ENCODE results near the gene GTPBP2. TPM values are rescaled to one million over a fixed set of nuclear protein-coding genes. Genes with fewer than 3 reads are reported as not detected.
A peak's percentile ranks its signal among the peaks of the same experiment; 100 is the strongest.

GTPBP2 gene
- polyA plus RNA-seq, 3 donors: 3.6 to 120 (median 4.9) TPM

- Histone ChIP-seq H3K9ac (ENCODE audit: insufficient read depth, low read length, poor library complexity, severe bottlenecking) (no peak overlapping the region), H2AFZ (ENCODE audit: insufficient read depth, low read depth, low read length, poor library complexity, severe bottlenecking) (no peak overlapping the region), H3K27ac (ENCODE audit: low read depth in 1 of 2, low read length in 2 of 2) (no peak overlapping the region), H3K36me3 (replicated peaks in 1 of 2; ENCODE audit: control insufficient read depth in 1 of 2, insufficient read depth in 2 of 2, low read length in 2 of 2) (peaks cover 26 to 57% of the 10 kb centered on the region in 2 donors), H4K20me1 (ENCODE audit: insufficient read depth, low read length) (no peaks in the 10 kb centered on the region), H3K9me3 (replicated peaks in 1 of 2; ENCODE audit: control insufficient read depth in 1 of 2, insufficient read depth in 1 of 2, low read length in 2 of 2) (no peaks in the 10 kb centered on the region), H3K4me2 (replicated peaks; ENCODE audit: extremely low read depth, low read length, poor library complexity, severe bottlenecking) (no peak overlapping the region), H3K27me3 (ENCODE audit: control insufficient read depth in 2 of 2, insufficient read depth in 2 of 2, low read length in 2 of 2) (no peaks in the 10 kb centered on the region), H3K79me2 (ENCODE audit: insufficient read depth, low read length) (no peaks in the 10 kb centered on the region), H3K4me3 (replicated peaks in 1 of 3; ENCODE audit: low read depth in 2 of 3, low read length in 3 of 3) (no peak overlapping the region), H3K4me1 (ENCODE audit: control insufficient read depth in 1 of 2, insufficient read depth in 2 of 2, low read length in 2 of 2) (peaks cover 3 to 4% of the 10 kb centered on the region in 2 donors)
- DNase-seq: no peak
- Mint-ChIP-seq H3K36me3 (peaks cover 24 to 51% of the 10 kb centered on the region in 2 donors), H3K4me3 (no peak overlapping the region), H3K9me3 (no peaks in the 10 kb centered on the region), H3K27me3 (ENCODE audit: low read depth in 3 of 3) (no peaks in the 10 kb centered on the region), H3K27ac (peak overlapping the region in 1 of 7 donors; percentile 47), H3K4me1 (peaks cover 4% of the 10 kb centered on the region)
- 95% methylated on average over 5 of the region's 6 CpGs for WGBS (ENCODE audit: insufficient coverage)
- intact Hi-C loops (cut with micrococcal nuclease): no loop called here
- no peak for TF ChIP-seq CTCF (IDR thresholded peaks at IDR 0.05)
Measured at GRCh38 chr6:43613721-43614395, 15.2 kb downstream of the GTPBP2 start.

- Mint-ChIP-seq H3K4me1 (peaks cover 12% of the 10 kb centered on the region), H3K9me3 (no peaks in the 10 kb centered on the region), H3K27me3 (ENCODE audit: low read depth in 3 of 3) (no peaks in the 10 kb centered on the region), H3K4me3 (no peak overlapping the region), H3K36me3 (peaks cover 37 to 59% of the 10 kb centered on the region in 2 donors), H3K27ac (peak overlapping the region in 2 of 7 donors; percentile 69 to 70)
- H3K9me3 ChIP-seq (replicated peaks in 1 of 2; ENCODE audit: control insufficient read depth in 1 of 2, insufficient read depth in 1 of 2, low read length in 2 of 2): no peaks in the 10 kb centered on the region
- H3K27me3 ChIP-seq (ENCODE audit: control insufficient read depth in 2 of 2, insufficient read depth in 2 of 2, low read length in 2 of 2): no peaks in the 10 kb centered on the region
- H3K27ac ChIP-seq (ENCODE audit: low read depth in 1 of 2, low read length in 2 of 2): no peak overlapping the region
- no peak for TF ChIP-seq CTCF (IDR thresholded peaks at IDR 0.05)
- no peak overlapping the region for H3K4me3 ChIP-seq (replicated peaks in 1 of 3; ENCODE audit: low read depth in 2 of 3, low read length in 3 of 3)
- H3K9ac ChIP-seq (ENCODE audit: insufficient read depth, low read length, poor library complexity, severe bottlenecking): no peak overlapping the region
- no peak overlapping the region for H3K4me2 ChIP-seq (replicated peaks; ENCODE audit: extremely low read depth, low read length, poor library complexity, severe bottlenecking)
- intact Hi-C loops (cut with micrococcal nuclease): no loop called here
- H2AFZ ChIP-seq (ENCODE audit: insufficient read depth, low read depth, low read length, poor library complexity, severe bottlenecking): no peak overlapping the region
- H4K20me1 ChIP-seq (ENCODE audit: insufficient read depth, low read length): no peaks in the 10 kb centered on the region
- no peak for DNase-seq
- H3K4me1 ChIP-seq (ENCODE audit: control insufficient read depth in 1 of 2, insufficient read depth in 2 of 2, low read length in 2 of 2): peaks cover 10 to 11% of the 10 kb centered on the region in 2 donors
- WGBS (ENCODE audit: insufficient coverage): 100% methylated on average over 1 of the region's 5 CpGs
- H3K36me3 ChIP-seq (replicated peaks in 1 of 2; ENCODE audit: control insufficient read depth in 1 of 2, insufficient read depth in 2 of 2, low read length in 2 of 2): peaks cover 32 to 67% of the 10 kb centered on the region in 2 donors
- no peaks in the 10 kb centered on the region for H3K79me2 ChIP-seq (ENCODE audit: insufficient read depth, low read length)
Measured at GRCh38 chr6:43610431-43610830, 18.6 kb downstream of the GTPBP2 start.
